Peyer's patch (tissue), 4 donors: Measurements from ENCODE around the gene ID4. TPM values are rescaled to one million over a fixed set of nuclear protein-coding genes. Genes with fewer than 3 reads are reported as not detected.

Experiments used
- DNase-seq, 3 donors: peaks; one replicate each; pipeline ENCODE4 v3.0.0-alpha.2; 2017 to 2019
- H3K27ac ChIP-seq, 4 donors: fragments of 200-600 bp; sonication (generic); one replicate each; pipeline ENCODE4 v1.5.1; 2016 to 2019
- H3K27me3 ChIP-seq, 2 donors: fragments of 200-600 bp; sonication (generic); one replicate each; pipeline ENCODE4 v1.5.1; 2019
- H3K36me3 ChIP-seq, 3 donors: fragments of 200-600 bp; sonication (generic); one replicate each; pipeline ENCODE4 v1.5.1; 2016 to 2019
- H3K4me1 ChIP-seq, 4 donors: fragments of 200-600 bp; sonication (generic); one replicate each; pipeline ENCODE4 v1.5.1; 2016 to 2019
- H3K4me3 ChIP-seq, 4 donors: fragments of 200-600 bp; sonication (generic); 1 replicate in 3 of 4; 2 replicates in 1 of 4; pipeline ENCODE4 v1.5.1; 2016 to 2019; ENCODE audit warnings: mild to moderate bottlenecking in 1 of 4
- H3K9me3 ChIP-seq, 4 donors: fragments of 200-600 bp; sonication (generic); one replicate each; pipeline ENCODE4 v1.5.1; 2016 to 2019; ENCODE audit warnings: mild to moderate bottlenecking in 1 of 4
- POLR2A ChIP-seq, 2 donors: fragments of 450-650 bp; IDR thresholded peaks; one replicate each; pipeline ENCODE4 v1.5.1; 2017; ENCODE audit warnings: antibody characterized with exemption in 2 of 2, mild to moderate bottlenecking in 2 of 2, moderate library complexity in 2 of 2
- total RNA-seq, 4 donors: library from RNA; depleted of rRNA; stranded (reverse); fragments of >200 nt; gene quantifications; one replicate each; pipeline ENCODE4 v1.1.0, GENCODE V29; 2016
- TF ChIP-seq, protein P1 (sequence below), 6 experiments: fragments of 450-650 bp in 4 of 6; fragments of 200-600 bp in 2 of 6; sonication (generic) in 1 of 6; IDR thresholded peaks; one replicate each; pipeline ENCODE4 v1.5.1; 2017 to 2019; ENCODE audit warnings: antibody characterized with exemption in 6 of 6, mild to moderate bottlenecking in 3 of 6, moderate library complexity in 1 of 6

The ID4 gene
- total RNA-seq, 4 donors from 2014 or later = 2.8 to 12.3 (median 8.4) TPM

DNA sequence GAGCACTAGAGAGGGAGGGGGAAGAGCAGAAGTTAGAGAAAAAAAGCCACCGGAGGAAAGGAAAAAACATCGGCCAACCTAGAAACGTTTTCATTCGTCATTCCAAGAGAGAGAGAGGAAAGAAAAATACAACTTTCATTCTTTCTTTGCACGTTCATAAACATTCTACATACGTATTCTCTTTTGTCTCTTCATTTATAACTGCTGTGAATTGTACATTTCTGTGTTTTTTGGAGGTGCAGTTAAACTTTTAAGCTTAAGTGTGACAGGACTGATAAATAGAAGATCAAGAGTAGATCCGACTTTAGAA is 2.0 kb downstream of the ID4 start:
- no peak for TF ChIP-seq POLR2A (IDR thresholded peaks at IDR 0.05)
- TF ChIP-seq, protein P1, sequence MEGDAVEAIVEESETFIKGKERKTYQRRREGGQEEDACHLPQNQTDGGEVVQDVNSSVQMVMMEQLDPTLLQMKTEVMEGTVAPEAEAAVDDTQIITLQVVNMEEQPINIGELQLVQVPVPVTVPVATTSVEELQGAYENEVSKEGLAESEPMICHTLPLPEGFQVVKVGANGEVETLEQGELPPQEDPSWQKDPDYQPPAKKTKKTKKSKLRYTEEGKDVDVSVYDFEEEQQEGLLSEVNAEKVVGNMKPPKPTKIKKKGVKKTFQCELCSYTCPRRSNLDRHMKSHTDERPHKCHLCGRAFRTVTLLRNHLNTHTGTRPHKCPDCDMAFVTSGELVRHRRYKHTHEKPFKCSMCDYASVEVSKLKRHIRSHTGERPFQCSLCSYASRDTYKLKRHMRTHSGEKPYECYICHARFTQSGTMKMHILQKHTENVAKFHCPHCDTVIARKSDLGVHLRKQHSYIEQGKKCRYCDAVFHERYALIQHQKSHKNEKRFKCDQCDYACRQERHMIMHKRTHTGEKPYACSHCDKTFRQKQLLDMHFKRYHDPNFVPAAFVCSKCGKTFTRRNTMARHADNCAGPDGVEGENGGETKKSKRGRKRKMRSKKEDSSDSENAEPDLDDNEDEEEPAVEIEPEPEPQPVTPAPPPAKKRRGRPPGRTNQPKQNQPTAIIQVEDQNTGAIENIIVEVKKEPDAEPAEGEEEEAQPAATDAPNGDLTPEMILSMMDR (IDR thresholded peaks at IDR 0.05) = no peak
- Histone ChIP-seq H3K4me1 (no peaks in the 10 kb centered on the region), H3K27me3 (no peaks in the 10 kb centered on the region), H3K9me3 (peaks cover 0 to 4% (median 0%) of the 10 kb centered on the region in 4 donors), H3K27ac (peak overlapping the region; percentile 67 to 88 (median 83)), H3K36me3 (no peaks in the 10 kb centered on the region), H3K4me3 (peak overlapping the region; percentile 42 to 70 (median 58))
- DNase-seq = no peak

DNA sequence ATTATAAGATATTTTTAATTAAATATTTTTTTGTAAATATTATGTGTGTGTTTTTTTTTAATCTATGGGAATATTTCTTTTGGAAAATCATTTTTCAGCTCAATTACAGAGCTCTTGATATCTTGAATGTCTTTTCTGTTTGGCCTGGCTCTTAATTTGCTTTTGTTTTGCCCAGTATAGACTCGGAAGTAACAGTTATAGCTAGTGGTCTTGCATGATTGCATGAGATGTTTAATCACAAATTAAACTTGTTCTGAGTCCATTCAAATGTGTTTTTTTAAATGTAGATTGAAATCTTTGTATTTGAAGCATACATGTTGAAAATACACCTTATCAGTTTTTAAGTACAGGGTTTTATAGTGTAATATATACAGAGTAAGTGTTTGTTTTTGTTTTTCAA is 2.6 kb downstream of the ID4 start:
- Histone ChIP-seq H3K4me3 (peak overlapping the region in 1 of 4 donors; percentile 68), H3K9me3 (peaks cover 0 to 4% (median 0%) of the 10 kb centered on the region in 4 donors), H3K36me3 (no peaks in the 10 kb centered on the region), H3K27me3 (no peaks in the 10 kb centered on the region), H3K27ac (no peak overlapping the region), H3K4me1 (no peaks in the 10 kb centered on the region)
- no peak for DNase-seq
- TF ChIP-seq, protein P1 (IDR thresholded peaks at IDR 0.05) = no peak
- TF ChIP-seq POLR2A (IDR thresholded peaks at IDR 0.05) = no peak

DNA sequence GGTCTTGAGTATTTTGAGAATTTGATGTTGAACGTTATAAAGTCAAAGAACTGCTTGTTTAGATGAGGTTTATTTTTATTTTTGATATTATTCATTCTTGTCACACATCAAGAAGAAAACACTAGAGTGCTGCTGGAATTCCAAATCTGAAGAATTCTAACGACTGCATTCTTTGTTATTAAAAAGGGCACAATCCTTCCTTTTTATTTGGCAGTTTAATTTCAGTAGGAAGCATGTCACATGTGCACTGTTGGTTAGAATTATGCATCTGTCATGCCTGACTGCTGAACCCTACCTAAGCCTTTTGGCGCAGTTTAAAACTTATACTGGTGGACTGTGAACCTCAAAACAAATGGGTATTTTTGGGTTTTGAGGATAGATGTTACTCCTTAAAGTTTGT is 4.0 kb downstream of the ID4 start:
- Histone ChIP-seq H3K4me3 (no peak overlapping the region), H3K9me3 (peaks cover 0 to 4% (median 0%) of the 10 kb centered on the region in 4 donors), H3K36me3 (no peaks in the 10 kb centered on the region), H3K27me3 (no peaks in the 10 kb centered on the region), H3K4me1 (no peaks in the 10 kb centered on the region), H3K27ac (no peak overlapping the region)
- no peak for TF ChIP-seq POLR2A (IDR thresholded peaks at IDR 0.05)
- TF ChIP-seq, protein P1 (IDR thresholded peaks at IDR 0.05) = no peak
- DNase-seq = no peak

DNA sequence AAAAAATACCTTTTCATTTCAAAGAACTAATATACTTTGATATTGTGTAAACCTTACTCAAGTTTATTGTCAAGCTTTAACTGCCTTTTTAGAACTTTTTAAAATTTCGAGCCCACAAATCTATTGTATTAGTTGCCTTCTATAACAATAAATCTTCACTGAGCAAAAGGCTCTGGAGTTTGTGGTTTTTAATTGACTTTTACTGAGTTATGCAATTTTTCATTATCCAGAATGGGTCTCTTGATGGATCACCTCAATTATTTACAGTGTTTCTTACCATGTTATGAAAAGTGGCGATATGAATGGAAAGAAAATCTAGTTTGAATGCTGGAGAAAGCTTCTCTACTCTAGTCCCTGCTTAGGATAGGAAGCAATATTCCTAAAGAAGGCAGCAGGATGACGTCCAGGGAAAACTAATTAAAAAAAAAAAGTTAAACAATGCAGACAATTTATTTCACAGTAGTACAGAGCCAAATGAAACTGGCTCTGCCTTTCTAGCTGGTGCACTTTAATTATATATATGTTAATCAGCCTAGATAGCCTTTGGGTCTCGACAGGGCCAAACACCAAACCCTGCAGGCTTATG is 5.0 kb downstream of the ID4 start:
- Histone ChIP-seq H3K4me1 (no peaks in the 10 kb centered on the region), H3K9me3 (peaks cover 0 to 4% (median 0%) of the 10 kb centered on the region in 4 donors), H3K27ac (no peak overlapping the region), H3K27me3 (no peaks in the 10 kb centered on the region), H3K4me3 (no peak overlapping the region), H3K36me3 (no peaks in the 10 kb centered on the region)
- DNase-seq = no peak
- TF ChIP-seq POLR2A (IDR thresholded peaks at IDR 0.05) = no peak
- TF ChIP-seq, protein P1 (IDR thresholded peaks at IDR 0.05) = no peak

DNA sequence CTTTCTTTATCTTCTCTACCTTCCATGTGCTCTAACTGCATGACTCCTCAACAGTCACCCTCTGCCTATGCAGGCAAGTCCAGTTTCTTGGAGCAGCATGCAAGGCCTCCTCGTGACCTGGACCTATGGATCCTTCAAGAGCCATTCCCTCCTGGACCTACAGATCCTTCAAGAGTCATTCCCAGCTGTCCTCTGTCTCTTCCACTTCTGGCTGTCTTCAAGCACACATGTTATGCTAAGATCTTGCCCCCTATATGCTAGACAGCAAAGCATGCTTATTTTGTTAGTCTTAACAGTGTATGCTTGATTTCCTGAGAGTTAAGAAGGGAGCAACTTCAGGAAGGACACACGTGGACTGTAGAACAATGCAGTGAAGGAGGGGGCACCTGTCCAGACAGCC is 7.5 kb downstream of the ID4 start:
- no peak overlapping the region for H3K27ac ChIP-seq
- no peaks in the 10 kb centered on the region for H3K36me3 ChIP-seq
- no peak overlapping the region for H3K4me3 ChIP-seq
- no peak for DNase-seq
- TF ChIP-seq, protein P1 (IDR thresholded peaks at IDR 0.05) = no peak
- TF ChIP-seq POLR2A (IDR thresholded peaks at IDR 0.05) = no peak
- no peaks in the 10 kb centered on the region for H3K27me3 ChIP-seq
- no peaks in the 10 kb centered on the region for H3K9me3 ChIP-seq
- H3K4me1 ChIP-seq = no peaks in the 10 kb centered on the region
